Nucleus accumbens (tissue), 56 donors: ENCODE data around the gene FEM1B.

ENCODE experiments used
- DNase-seq, 56 donors: peaks; one replicate each; lab custom pipeline; 2025; lab: John Stamatoyannopoulos, UW

Gene FEM1B

DNA sequence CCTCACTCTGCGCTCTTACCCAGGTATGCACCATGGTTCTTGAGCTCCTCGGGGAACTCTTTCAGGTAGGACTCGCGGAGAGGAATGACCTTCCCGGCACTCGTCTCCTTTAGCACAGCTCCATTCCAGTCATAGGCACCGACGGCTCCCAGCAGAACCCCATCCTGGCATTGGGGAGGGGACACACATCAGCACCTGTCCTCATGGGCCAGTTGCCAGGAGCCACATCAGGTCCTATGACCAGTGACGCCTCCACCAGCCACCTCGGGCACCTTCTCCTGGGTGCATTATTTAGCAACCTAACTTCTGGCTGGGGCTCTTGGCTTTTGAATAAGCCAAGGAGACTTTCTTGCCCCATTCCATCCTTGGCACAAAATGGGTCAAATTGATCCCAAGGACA lies 61.9 kb downstream of the FEM1B start:
- DNase-seq: no peak

- DNase-seq: no peak
These were observed 63.5 kb downstream of the FEM1B start for GRCh38 chr15:68340726-68341671.

DNA sequence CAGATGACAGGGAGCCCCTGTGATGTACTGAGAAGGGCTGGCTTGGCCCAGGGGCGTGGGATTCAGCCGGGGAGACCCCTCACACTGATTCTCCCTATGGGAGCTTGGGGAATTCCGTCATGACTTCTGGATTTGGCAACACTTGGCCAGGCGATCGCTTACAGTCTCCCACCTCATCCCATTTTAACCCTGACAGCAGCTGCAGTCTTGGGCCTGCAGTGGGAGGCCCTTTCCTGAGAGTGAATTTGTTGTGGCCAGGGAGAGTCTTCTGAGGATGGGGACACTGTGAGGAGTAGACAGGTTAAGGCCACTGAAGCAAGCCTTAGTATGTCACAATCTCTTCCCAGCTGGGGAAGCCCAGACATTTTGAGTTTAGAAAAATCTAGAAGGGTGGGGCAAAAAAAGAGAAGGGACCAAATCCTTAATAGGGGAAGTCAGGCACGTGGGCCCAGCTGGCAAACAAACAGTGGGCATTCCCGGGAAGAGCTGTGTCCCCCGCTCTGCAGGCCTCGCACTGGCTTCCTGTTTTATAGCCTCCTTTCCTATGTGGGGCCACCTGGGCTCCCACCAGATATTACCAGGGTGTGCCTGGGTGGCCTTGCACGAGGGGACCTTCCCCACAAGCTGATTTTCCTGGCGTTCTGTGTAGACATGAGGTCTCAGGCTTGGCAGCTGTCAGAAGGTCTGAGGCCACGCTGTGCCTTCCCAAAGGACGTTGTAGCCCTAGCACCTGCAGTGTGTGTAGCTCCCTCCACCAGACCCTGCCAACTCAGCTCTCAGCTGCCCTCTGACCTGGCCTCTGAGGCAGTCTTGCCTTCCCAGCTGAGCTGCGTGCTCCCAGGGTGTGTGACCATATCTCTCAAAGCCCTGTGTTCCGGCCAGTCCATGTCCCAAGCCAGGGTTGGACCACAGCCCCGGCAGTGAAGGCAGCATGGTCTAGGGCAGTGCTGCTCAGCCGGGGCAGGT lies 64.5 kb downstream of the FEM1B start:
- DNase-seq: no peak

DNA sequence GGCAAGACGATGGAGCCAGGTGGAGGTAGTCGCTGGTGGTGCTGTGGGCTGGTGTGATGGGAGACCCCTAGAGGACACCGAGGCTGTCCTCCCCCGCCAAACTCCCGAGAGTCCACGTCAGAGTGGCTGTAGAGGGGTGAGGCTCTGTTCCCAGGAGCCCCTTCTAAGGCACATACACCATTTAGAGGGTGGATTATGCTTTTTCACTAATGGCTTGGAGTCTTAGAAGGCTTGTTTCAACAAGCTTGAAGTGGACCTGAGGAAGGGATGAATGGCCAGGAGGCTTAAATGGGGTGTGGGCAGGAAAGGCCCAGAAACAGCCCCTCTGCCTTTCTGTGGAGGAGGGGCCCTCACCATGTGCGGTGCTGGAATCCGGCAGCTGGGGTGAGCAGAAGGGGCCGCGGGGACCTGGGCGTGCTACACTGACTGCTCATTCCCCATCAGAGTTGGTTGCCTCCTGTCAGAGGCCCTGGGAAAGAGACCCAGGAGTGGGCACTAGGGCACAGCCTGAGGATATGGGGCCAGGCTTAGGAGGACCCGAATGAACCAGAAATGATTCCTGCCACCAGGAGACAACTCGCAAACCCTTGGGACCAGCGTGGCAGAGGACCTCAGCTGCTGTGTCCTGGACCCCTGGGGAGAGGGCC lies 66.2 kb downstream of the FEM1B start:
- no peak for DNase-seq

DNA sequence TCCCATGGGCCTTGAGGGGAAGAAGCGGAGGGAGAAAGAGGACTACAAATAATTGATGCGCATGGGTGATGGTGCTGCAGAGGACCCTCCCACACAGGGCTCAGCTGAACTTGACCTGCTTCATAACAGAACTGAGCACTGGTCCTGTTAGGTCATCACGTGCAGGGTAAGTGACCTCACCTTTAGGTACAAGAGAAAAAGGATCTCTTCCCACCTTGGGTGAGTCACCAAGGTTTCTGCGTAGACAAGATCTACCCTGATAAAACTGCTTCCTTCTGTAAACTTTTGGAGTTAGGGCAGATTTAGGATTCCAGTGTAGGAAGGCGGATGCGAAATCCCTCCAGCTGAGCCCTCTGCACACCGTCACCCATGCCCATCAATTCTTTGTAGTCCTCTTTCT lies 67.1 kb downstream of the FEM1B start:
- no peak for DNase-seq
